ENCODE measurements around the gene ASPSCR1.

GRCh38 chr17:82062984-82063368 lies 85.5 kb downstream of the ASPSCR1 start:
- no peak for TF ChIP-seq ATF2 (CRISPR knock-in tag; IDR thresholded peaks at IDR 0.05; ENCODE audit: borderline replicate concordance, low read depth)
- TF ChIP-seq, protein P1, sequence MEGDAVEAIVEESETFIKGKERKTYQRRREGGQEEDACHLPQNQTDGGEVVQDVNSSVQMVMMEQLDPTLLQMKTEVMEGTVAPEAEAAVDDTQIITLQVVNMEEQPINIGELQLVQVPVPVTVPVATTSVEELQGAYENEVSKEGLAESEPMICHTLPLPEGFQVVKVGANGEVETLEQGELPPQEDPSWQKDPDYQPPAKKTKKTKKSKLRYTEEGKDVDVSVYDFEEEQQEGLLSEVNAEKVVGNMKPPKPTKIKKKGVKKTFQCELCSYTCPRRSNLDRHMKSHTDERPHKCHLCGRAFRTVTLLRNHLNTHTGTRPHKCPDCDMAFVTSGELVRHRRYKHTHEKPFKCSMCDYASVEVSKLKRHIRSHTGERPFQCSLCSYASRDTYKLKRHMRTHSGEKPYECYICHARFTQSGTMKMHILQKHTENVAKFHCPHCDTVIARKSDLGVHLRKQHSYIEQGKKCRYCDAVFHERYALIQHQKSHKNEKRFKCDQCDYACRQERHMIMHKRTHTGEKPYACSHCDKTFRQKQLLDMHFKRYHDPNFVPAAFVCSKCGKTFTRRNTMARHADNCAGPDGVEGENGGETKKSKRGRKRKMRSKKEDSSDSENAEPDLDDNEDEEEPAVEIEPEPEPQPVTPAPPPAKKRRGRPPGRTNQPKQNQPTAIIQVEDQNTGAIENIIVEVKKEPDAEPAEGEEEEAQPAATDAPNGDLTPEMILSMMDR (IDR thresholded peaks at IDR 0.05): no peak
- TF ChIP-seq, protein P2, sequence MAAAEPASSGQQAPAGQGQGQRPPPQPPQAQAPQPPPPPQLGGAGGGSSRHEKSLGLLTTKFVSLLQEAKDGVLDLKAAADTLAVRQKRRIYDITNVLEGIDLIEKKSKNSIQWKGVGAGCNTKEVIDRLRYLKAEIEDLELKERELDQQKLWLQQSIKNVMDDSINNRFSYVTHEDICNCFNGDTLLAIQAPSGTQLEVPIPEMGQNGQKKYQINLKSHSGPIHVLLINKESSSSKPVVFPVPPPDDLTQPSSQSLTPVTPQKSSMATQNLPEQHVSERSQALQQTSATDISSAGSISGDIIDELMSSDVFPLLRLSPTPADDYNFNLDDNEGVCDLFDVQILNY (CRISPR knock-in tag; IDR thresholded peaks at IDR 0.05): no peak
- TF ChIP-seq, protein P3, sequence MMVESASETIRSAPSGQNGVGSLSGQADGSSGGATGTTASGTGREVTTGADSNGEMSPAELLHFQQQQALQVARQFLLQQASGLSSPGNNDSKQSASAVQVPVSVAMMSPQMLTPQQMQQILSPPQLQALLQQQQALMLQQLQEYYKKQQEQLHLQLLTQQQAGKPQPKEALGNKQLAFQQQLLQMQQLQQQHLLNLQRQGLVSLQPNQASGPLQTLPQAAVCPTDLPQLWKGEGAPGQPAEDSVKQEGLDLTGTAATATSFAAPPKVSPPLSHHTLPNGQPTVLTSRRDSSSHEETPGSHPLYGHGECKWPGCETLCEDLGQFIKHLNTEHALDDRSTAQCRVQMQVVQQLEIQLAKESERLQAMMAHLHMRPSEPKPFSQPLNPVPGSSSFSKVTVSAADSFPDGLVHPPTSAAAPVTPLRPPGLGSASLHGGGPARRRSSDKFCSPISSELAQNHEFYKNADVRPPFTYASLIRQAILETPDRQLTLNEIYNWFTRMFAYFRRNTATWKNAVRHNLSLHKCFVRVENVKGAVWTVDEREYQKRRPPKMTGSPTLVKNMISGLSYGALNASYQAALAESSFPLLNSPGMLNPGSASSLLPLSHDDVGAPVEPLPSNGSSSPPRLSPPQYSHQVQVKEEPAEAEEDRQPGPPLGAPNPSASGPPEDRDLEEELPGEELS (CRISPR knock-in tag; IDR thresholded peaks at IDR 0.05): no peak
- no peak for TF ChIP-seq MLX (CRISPR knock-in tag; IDR thresholded peaks at IDR 0.05)
- TF ChIP-seq RORB (CRISPR knock-in tag; IDR thresholded peaks at IDR 0.05): no peak
- TF ChIP-seq IRF1 (CRISPR knock-in tag; IDR thresholded peaks at IDR 0.05): no peak
